ENCODE measurements around the gene NACA2.
"Not testable (repeated sequence)": the region's sequence is repeated elsewhere in the genome, so short reads cannot be mapped to it uniquely, and the experiment has no call there.

NACA2 gene

GRCh38 chr17:61567045-61567802 lies 23.8 kb downstream of the NACA2 start:
- H2AFZ ChIP-seq (ENCODE audit: low read length), result no peak overlapping the region
- TF ChIP-seq CTCF (IDR thresholded peaks at IDR 0.05; ENCODE audit: low read length) (no peak), EZH2 (IDR thresholded peaks at IDR 0.05; ENCODE audit: borderline replicate concordance, low read length) (no peak)

GRCh38 chr17:61566448-61566847 lies 24.6 kb downstream of the NACA2 start:
- not testable (repeated sequence) for H4K20me1 ChIP-seq (ENCODE audit: insufficient read depth, low read length); H3K36me3 ChIP-seq (ENCODE audit: insufficient read depth, low read length); H3K27ac ChIP-seq (ENCODE audit: low read depth, low read length, poor library complexity, severe bottlenecking); H3K4me3 ChIP-seq (ENCODE audit: low read depth, low read length, poor library complexity, severe bottlenecking); H3K9ac ChIP-seq (ENCODE audit: low read length); H3K4me1 ChIP-seq (ENCODE audit: insufficient read depth, low read length, severe bottlenecking); H3K79me2 ChIP-seq (ENCODE audit: insufficient read depth, low read length); H3F3A ChIP-seq (ENCODE audit: insufficient read depth, low read length); H2AFZ ChIP-seq (ENCODE audit: low read length); H3K9me3 ChIP-seq (ENCODE audit: low read length); H3K9me2 ChIP-seq (ENCODE audit: low read depth, low read length); H3K27me3 ChIP-seq (ENCODE audit: insufficient read depth, low read length); H3K4me2 ChIP-seq (ENCODE audit: low read length)

More at GRCh38 chr17:61567045-61567802, 23.8 kb downstream of the NACA2 start:
- no peak overlapping the region for H3K27ac ChIP-seq (ENCODE audit: low read depth, low read length, poor library complexity, severe bottlenecking)
- H3F3A ChIP-seq (ENCODE audit: insufficient read depth, low read length), result no peaks in the 10 kb centered on the region
- H3K9me2 ChIP-seq (ENCODE audit: low read depth, low read length), result no peaks in the 10 kb centered on the region
- H3K4me3 ChIP-seq (ENCODE audit: low read depth, low read length, poor library complexity, severe bottlenecking), result no peak overlapping the region
- H3K79me2 ChIP-seq (ENCODE audit: insufficient read depth, low read length), result no peaks in the 10 kb centered on the region
- H3K9ac ChIP-seq (ENCODE audit: low read length), result no peak overlapping the region
- peaks cover 4% of the 10 kb centered on the region; the same call in 1 of the 2 replicates for H3K9me3 ChIP-seq (ENCODE audit: low read length)
- H3K27me3 ChIP-seq (ENCODE audit: insufficient read depth, low read length), result peaks cover 9% of the 10 kb centered on the region; the same call in 1 of the 2 replicates
- H3K36me3 ChIP-seq (ENCODE audit: insufficient read depth, low read length), result no peaks in the 10 kb centered on the region
- H3K4me1 ChIP-seq (ENCODE audit: insufficient read depth, low read length, severe bottlenecking), result no peaks in the 10 kb centered on the region
- no peaks in the 10 kb centered on the region for H4K20me1 ChIP-seq (ENCODE audit: insufficient read depth, low read length)
- no peak overlapping the region for H3K4me2 ChIP-seq (ENCODE audit: low read length)

GRCh38 chr17:61565850-61566249 lies 25.2 kb downstream of the NACA2 start:
- H3K4me2 ChIP-seq (ENCODE audit: low read length); H3F3A ChIP-seq (ENCODE audit: insufficient read depth, low read length); H3K9me2 ChIP-seq (ENCODE audit: low read depth, low read length); H3K4me3 ChIP-seq (ENCODE audit: low read depth, low read length, poor library complexity, severe bottlenecking); H3K9me3 ChIP-seq (ENCODE audit: low read length); H4K20me1 ChIP-seq (ENCODE audit: insufficient read depth, low read length); H3K27me3 ChIP-seq (ENCODE audit: insufficient read depth, low read length); H3K27ac ChIP-seq (ENCODE audit: low read depth, low read length, poor library complexity, severe bottlenecking); H3K79me2 ChIP-seq (ENCODE audit: insufficient read depth, low read length); H2AFZ ChIP-seq (ENCODE audit: low read length); H3K36me3 ChIP-seq (ENCODE audit: insufficient read depth, low read length); H3K9ac ChIP-seq (ENCODE audit: low read length); H3K4me1 ChIP-seq (ENCODE audit: insufficient read depth, low read length, severe bottlenecking): not testable (repeated sequence)

GRCh38 chr17:61565213-61565612 lies 25.8 kb downstream of the NACA2 start:
- Histone ChIP-seq H3K36me3 (ENCODE audit: insufficient read depth, low read length) (no peaks in the 10 kb centered on the region), H3K9me3 (ENCODE audit: low read length) (no peaks in the 10 kb centered on the region), H3K4me3 (ENCODE audit: low read depth, low read length, poor library complexity, severe bottlenecking) (no peak overlapping the region), H3K4me2 (ENCODE audit: low read length) (no peak overlapping the region), H4K20me1 (ENCODE audit: insufficient read depth, low read length) (no peaks in the 10 kb centered on the region), H3K4me1 (ENCODE audit: insufficient read depth, low read length, severe bottlenecking) (no peaks in the 10 kb centered on the region), H3K9ac (ENCODE audit: low read length) (no peak overlapping the region), H3K9me2 (ENCODE audit: low read depth, low read length) (no peaks in the 10 kb centered on the region), H3K79me2 (ENCODE audit: insufficient read depth, low read length) (no peaks in the 10 kb centered on the region), H3K27ac (ENCODE audit: low read depth, low read length, poor library complexity, severe bottlenecking) (no peak overlapping the region), H3K27me3 (ENCODE audit: insufficient read depth, low read length) (0 out of 2 replicates have a peak, but pooled peaks cover 3% of the 10 kb centered on the region), H3F3A (ENCODE audit: insufficient read depth, low read length) (no peaks in the 10 kb centered on the region), H2AFZ (ENCODE audit: low read length) (no peak overlapping the region)
- TF ChIP-seq EZH2 (IDR thresholded peaks at IDR 0.05; ENCODE audit: borderline replicate concordance, low read length) (no peak), CTCF (IDR thresholded peaks at IDR 0.05; ENCODE audit: low read length) (no peak)

Measured in OCI-LY1 (cell line).